DND-41 (cell line): ENCODE data around the gene ARHGAP22.

ENCODE experiments used
- ATAC-seq: fragments of 200-7000 bp; cut with Tn5 transposase; 3 replicates; pipeline ENCODE4 v1.9.1; 2021; ENCODE audit warnings: low read depth; ENCODE audit not compliant: insufficient read depth
- DNase-seq: peaks from one replicate; pipeline ENCODE4 v3.0.0-alpha.2; 2020
- H2AFZ ChIP-seq: 2 replicates; pipeline ENCODE4 v1.6.0; 2012; ENCODE audit warnings: low read depth, low read length
- H3K27ac ChIP-seq: 2 replicates; pipeline ENCODE4 v1.5.1; 2012; ENCODE audit warnings: low read length, inconsistent platforms
- H3K27me3 ChIP-seq: fragments of 200-600 bp; sonication (generic); 2 replicates; pipeline ENCODE4 v1.6.0; 2012; ENCODE audit warnings: low read length, mild to moderate bottlenecking, inconsistent platforms; ENCODE audit not compliant: insufficient read depth, poor library complexity
- H3K36me3 ChIP-seq: 2 replicates; pipeline ENCODE4 v1.5.1; 2012; ENCODE audit warnings: low read length, inconsistent platforms; ENCODE audit not compliant: insufficient read depth
- H3K4me1 ChIP-seq: 2 replicates; pipeline ENCODE4 v1.5.1; 2012; ENCODE audit warnings: mild to moderate bottlenecking, low read length; ENCODE audit not compliant: insufficient read depth
- H3K4me2 ChIP-seq: 2 replicates; pipeline ENCODE4 v1.6.0; 2012; ENCODE audit warnings: mild to moderate bottlenecking, moderate library complexity, low read length, inconsistent platforms; ENCODE audit not compliant: insufficient read depth
- H3K4me3 ChIP-seq, 2 experiments: fragments of 200-600 bp in 1 of 2; shearing (Covaris generic) in 1 of 2; 2 replicates each; pipeline ENCODE4 v1.5.1; 2012 to 2016; ENCODE audit warnings: inconsistent platforms in 2 of 2, low read length in 2 of 2, mild to moderate bottlenecking in 2 of 2, low read depth in 1 of 2, moderate library complexity in 1 of 2
- H3K79me2 ChIP-seq: 2 replicates; pipeline ENCODE4 v1.6.0; 2012; ENCODE audit warnings: low read length, inconsistent platforms; ENCODE audit not compliant: insufficient read depth
- H3K9ac ChIP-seq: 2 replicates; pipeline ENCODE4 v1.6.0; 2012; ENCODE audit warnings: low read depth, mild to moderate bottlenecking, inconsistent platforms, low read length, moderate library complexity
- H3K9me3 ChIP-seq: 2 replicates; pipeline ENCODE4 v1.5.1; 2012; ENCODE audit warnings: low read length, moderate library complexity, mild to moderate bottlenecking, inconsistent platforms; ENCODE audit not compliant: insufficient read depth, severe bottlenecking
- H4K20me1 ChIP-seq: 2 replicates; pipeline ENCODE4 v1.6.0; 2012; ENCODE audit warnings: low read length; ENCODE audit not compliant: insufficient read depth
- EZH2 ChIP-seq: IDR thresholded peaks from 3 replicates; pipeline ENCODE4 v1.6.1; 2012; ENCODE audit warnings: borderline replicate concordance, low read depth, mild to moderate bottlenecking, moderate library complexity, low read length, inconsistent platforms; ENCODE audit not compliant: severe bottlenecking
- TF ChIP-seq, protein P1 (sequence below): IDR thresholded peaks from 2 replicates; pipeline ENCODE4 v1.5.1; 2012; ENCODE audit warnings: borderline replicate concordance, low read length, moderate library complexity, mild to moderate bottlenecking; ENCODE audit not compliant: poor library complexity, severe bottlenecking; ENCODE audit errors: extremely low read depth

Gene ARHGAP22

DNA sequence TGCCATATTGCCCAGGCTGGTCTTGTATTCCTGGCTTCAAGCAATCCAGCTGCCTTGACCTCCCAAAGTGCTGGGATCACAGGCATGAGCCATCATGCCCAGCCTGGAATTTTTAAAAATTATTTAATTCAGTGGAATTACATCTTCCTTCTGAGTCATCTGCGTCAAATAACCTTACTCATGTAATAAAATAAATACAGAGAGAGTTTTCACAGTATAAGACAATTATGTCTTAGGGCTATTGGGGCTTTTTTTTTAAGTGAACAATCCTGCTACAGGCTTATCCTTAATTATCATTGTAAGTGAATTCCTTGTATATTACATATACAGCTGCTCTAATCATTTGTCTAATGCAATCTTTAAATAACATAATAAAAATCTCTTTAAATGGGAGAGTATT is 190.1 kb downstream of the ARHGAP22 start:
- Histone ChIP-seq H3K9me3 (peaks cover 3% of the 10 kb centered on the region), H4K20me1 (0 out of 2 replicates have a peak, but pooled peaks cover 4% of the 10 kb centered on the region), H3K4me1 (no peaks in the 10 kb centered on the region), H3K79me2 (no peaks in the 10 kb centered on the region), H3K36me3 (peaks cover 43% of the 10 kb centered on the region), H3K9ac (no peak overlapping the region), H3K27me3 (no peaks in the 10 kb centered on the region), H3K4me2 (no peak overlapping the region), H3K4me3 (no peak overlapping the region), H2AFZ (no peak overlapping the region), H3K27ac (no peak overlapping the region)
- ATAC-seq (no peak), DNase-seq (no peak)
- TF ChIP-seq, protein P1, sequence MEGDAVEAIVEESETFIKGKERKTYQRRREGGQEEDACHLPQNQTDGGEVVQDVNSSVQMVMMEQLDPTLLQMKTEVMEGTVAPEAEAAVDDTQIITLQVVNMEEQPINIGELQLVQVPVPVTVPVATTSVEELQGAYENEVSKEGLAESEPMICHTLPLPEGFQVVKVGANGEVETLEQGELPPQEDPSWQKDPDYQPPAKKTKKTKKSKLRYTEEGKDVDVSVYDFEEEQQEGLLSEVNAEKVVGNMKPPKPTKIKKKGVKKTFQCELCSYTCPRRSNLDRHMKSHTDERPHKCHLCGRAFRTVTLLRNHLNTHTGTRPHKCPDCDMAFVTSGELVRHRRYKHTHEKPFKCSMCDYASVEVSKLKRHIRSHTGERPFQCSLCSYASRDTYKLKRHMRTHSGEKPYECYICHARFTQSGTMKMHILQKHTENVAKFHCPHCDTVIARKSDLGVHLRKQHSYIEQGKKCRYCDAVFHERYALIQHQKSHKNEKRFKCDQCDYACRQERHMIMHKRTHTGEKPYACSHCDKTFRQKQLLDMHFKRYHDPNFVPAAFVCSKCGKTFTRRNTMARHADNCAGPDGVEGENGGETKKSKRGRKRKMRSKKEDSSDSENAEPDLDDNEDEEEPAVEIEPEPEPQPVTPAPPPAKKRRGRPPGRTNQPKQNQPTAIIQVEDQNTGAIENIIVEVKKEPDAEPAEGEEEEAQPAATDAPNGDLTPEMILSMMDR, result no peak
- TF ChIP-seq EZH2, result no peak

DNA sequence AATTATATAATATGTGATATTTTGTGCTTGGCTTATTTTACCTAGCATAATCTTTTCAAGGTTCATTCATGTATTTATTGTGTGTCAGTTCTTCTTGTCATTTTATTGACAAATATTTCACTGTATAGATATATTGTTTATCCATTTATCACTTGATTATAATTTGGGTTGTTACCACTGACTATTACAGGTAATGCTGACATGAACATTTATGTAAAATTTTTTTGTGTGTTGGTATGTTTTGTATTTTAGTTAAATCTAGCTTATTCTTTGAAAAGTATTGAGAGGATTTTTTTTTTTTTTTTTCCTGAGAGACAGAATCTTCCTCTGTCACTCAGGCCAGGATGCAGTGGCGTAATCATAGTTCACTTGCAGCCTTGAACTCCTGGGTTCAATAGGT is 190.7 kb downstream of the ARHGAP22 start:
- no peak for ATAC-seq

DNA sequence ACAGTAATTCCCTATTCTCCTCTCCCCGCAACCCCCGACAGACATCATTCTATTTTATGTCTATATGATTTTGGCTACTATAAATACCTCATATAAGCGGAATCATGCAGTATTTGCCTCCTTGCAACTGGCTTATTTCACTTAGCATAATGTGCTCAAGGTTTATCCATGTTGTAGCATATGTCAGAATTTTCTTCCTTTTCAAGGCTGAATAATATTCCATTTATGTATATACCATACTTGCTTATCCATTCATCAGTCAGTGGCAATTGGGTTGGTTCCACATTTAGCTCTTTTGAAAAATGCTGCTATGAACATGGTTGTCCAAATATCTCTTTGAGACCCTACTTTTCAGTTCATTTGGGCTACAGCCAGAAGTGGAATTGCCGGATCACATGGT is 191.9 kb downstream of the ARHGAP22 start:
- no peak overlapping the region for H3K4me2 ChIP-seq
- ATAC-seq (no peak), DNase-seq (no peak)
- no peaks in the 10 kb centered on the region for H3K27me3 ChIP-seq
- no peak overlapping the region for H3K27ac ChIP-seq
- H3K4me3 ChIP-seq, result no peak overlapping the region
- H3K9ac ChIP-seq, result no peak overlapping the region
- H4K20me1 ChIP-seq, result 0 out of 2 replicates have a peak, but pooled peaks cover 4% of the 10 kb centered on the region
- peaks cover 3% of the 10 kb centered on the region for H3K9me3 ChIP-seq
- H3K36me3 ChIP-seq, result peaks cover 55% of the 10 kb centered on the region
- no peak for TF ChIP-seq EZH2
- TF ChIP-seq, protein P1, result no peak
- H2AFZ ChIP-seq, result no peak overlapping the region
- H3K4me1 ChIP-seq, result no peaks in the 10 kb centered on the region
- H3K79me2 ChIP-seq, result no peaks in the 10 kb centered on the region

More for the DNA sequence above, 190.7 kb downstream of the ARHGAP22 start:
- 0 out of 2 replicates have a peak, but pooled peaks cover 4% of the 10 kb centered on the region for H4K20me1 ChIP-seq
- no peaks in the 10 kb centered on the region for H3K27me3 ChIP-seq
- DNase-seq, result no peak
- no peak overlapping the region for H3K9ac ChIP-seq
- no peaks in the 10 kb centered on the region for H3K79me2 ChIP-seq
- no peak overlapping the region for H3K27ac ChIP-seq
- no peak overlapping the region for H2AFZ ChIP-seq
- H3K4me2 ChIP-seq, result no peak overlapping the region
- H3K4me3 ChIP-seq, result no peak overlapping the region
- no peaks in the 10 kb centered on the region for H3K4me1 ChIP-seq
- no peak for TF ChIP-seq EZH2
- TF ChIP-seq, protein P1, result no peak
- H3K9me3 ChIP-seq, result peaks cover 3% of the 10 kb centered on the region
- peaks cover 48% of the 10 kb centered on the region for H3K36me3 ChIP-seq

DNA sequence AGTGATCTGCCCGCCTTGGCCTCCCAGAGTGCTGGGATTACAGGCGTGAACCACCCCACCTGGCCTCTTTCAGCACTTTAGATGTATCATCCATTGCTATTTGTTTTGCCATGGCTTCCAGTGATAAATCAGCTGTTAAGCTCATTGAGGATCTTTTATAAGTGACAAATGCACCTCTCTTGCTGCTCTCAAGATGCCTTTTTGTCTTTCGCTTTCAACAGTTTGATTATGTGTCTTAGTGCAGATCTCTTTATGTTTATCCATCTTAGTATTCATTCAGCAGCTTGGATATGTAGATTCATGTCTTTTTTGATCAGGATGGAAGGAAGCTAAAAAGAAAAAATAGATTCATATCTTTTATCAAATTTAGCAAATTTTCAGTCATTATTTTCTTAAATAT is 192.8 kb downstream of the ARHGAP22 start:
- ATAC-seq, result no peak
- H3K79me2 ChIP-seq, result no peaks in the 10 kb centered on the region
- no peak for DNase-seq
- H3K27me3 ChIP-seq, result no peaks in the 10 kb centered on the region
- no peak overlapping the region for H3K27ac ChIP-seq
- no peak overlapping the region for H3K4me3 ChIP-seq
- TF ChIP-seq, protein P1, result no peak
- TF ChIP-seq EZH2, result no peak
- peaks cover 51% of the 10 kb centered on the region for H3K36me3 ChIP-seq
- no peak overlapping the region for H3K4me2 ChIP-seq
- H3K9me3 ChIP-seq, result peaks cover 3% of the 10 kb centered on the region
- H4K20me1 ChIP-seq, result 0 out of 2 replicates have a peak, but pooled peaks cover 4% of the 10 kb centered on the region
- no peak overlapping the region for H2AFZ ChIP-seq
- no peaks in the 10 kb centered on the region for H3K4me1 ChIP-seq
- no peak overlapping the region for H3K9ac ChIP-seq
